ENCODE results near the gene HEMK1. TPM values are rescaled to one million over a fixed set of nuclear protein-coding genes. Genes with fewer than 3 reads are reported as not detected.

The HEMK1 gene
- total and polyA plus RNA-seq, 2 donors (not counting 3 experiments of a cell fraction or from before 2014, with no cell fraction given): 14.2 to 15.2 TPM

- H3K27ac ChIP-seq (ENCODE audit: insufficient read depth, low read depth, low read length): no peak overlapping the region
- H3K9ac ChIP-seq (replicated peaks; ENCODE audit: extremely low read depth, insufficient read depth, low read length): no peak overlapping the region
- H3K9me1 ChIP-seq (replicated peaks; ENCODE audit: control insufficient read depth, extremely low read depth, insufficient read depth, low read length): no peaks in the 10 kb centered on the region
- no peak for TF ChIP-seq MAX (IDR thresholded peaks at IDR 0.05; ENCODE audit: insufficient read depth, insufficient read length)
- TF ChIP-seq JUN (IDR thresholded peaks at IDR 0.05; ENCODE audit: borderline replicate concordance, insufficient read depth, insufficient read length, low read depth): no peak
- TF ChIP-seq CTCF (IDR thresholded peaks at IDR 0.05; ENCODE audit: extremely low read depth in 1 of 2, insufficient read depth in 1 of 2, low read depth in 1 of 2, low read length in 2 of 2): no peak
- no peak for DNase-seq (ENCODE audit: low read depth, low spot score)
- intact Hi-C loops (cut with micrococcal nuclease): no loop called here
- H2AFZ ChIP-seq (ENCODE audit: low read depth, low read length): peak overlapping the region; percentile 97
- peak overlapping the region in 2 of 3 experiments; percentile 25 to 40 for H3K4me3 ChIP-seq (replicated peaks in 1 of 3; ENCODE audit: insufficient read depth in 1 of 3, low read depth in 1 of 3, low read length in 3 of 3)
- H3K9me3 ChIP-seq (replicated peaks; ENCODE audit: control insufficient read depth, insufficient read depth, low read length): no peaks in the 10 kb centered on the region
- ChIA-PET CTCF (interaction anchor here (1.0 to 1.3 kb wide), 4 partner anchors 25 to 1115 kb away, joined by 3 to 4 read pairs (median 4); partner anchors contain the start of gene CISH), POLR2A (no interaction called here)
- no TSS peak for BruUV-seq (replicated peaks)
- dilution Hi-C loops (cut with MboI; ENCODE audit: extremely low pct_ligation_motif_present, low sequenced_read_pairs): no loop called here
- no peaks in the 10 kb centered on the region for H3K36me3 ChIP-seq (ENCODE audit: control insufficient read depth in 2 of 2, extremely low read depth in 1 of 2, insufficient read depth in 2 of 2, low read length in 2 of 2)
- no peaks in the 10 kb centered on the region for H3K79me2 ChIP-seq (ENCODE audit: control insufficient read depth, insufficient read depth, low read length)
- H3K27me3 ChIP-seq (ENCODE audit: control insufficient read depth in 2 of 2, insufficient read depth in 2 of 2, low read length in 2 of 2): no peaks in the 10 kb centered on the region
- peaks cover 10% of the 10 kb centered on the region for H3K4me1 ChIP-seq (ENCODE audit: control insufficient read depth, extremely low read depth, insufficient read depth, low read length)
- no peak for FAIRE-seq
- H4K20me1 ChIP-seq (replicated peaks; ENCODE audit: control insufficient read depth, extremely low read depth, insufficient read depth, low read length): no peaks in the 10 kb centered on the region
- H3K4me2 ChIP-seq (ENCODE audit: insufficient read depth, low read length): peak overlapping the region; percentile 67
These were observed 2.3 kb upstream of the HEMK1 start for GRCh38 chr3:50567011-50567385.
